Right lobe of liver (tissue), 6 donors: Measurements from ENCODE around the gene POU2F1. TPM values are rescaled to one million over a fixed set of nuclear protein-coding genes. Genes with fewer than 3 reads are reported as not detected.

ENCODE experiments used
- ATAC-seq, 4 donors: fragments of 200-7000 bp; cut with Tn5 transposase; one replicate each; pipeline ENCODE4 v1.9.1; 2020; ENCODE audit warnings: mild to moderate bottlenecking in 4 of 4, moderate library complexity in 4 of 4
- DNase-seq, 3 donors: peaks; one replicate each; pipeline ENCODE4 v3.0.0-alpha.2; 2020
- H3K27ac ChIP-seq, 3 donors: fragments of 200-600 bp; one replicate each; pipeline ENCODE4 v1.8.0; 2022
- H3K27me3 ChIP-seq, 2 donors: fragments of 200-600 bp; one replicate each; pipeline ENCODE4 v1.8.0; 2022
- H3K36me3 ChIP-seq, 4 donors: fragments of 200-600 bp; sonication (generic) in 1 of 4; one replicate each; pipeline versions ENCODE4 v1.5.1 to v1.8.0; 2017 to 2022; ENCODE audit warnings: control low read depth in 1 of 4
- H3K4me1 ChIP-seq, 4 donors: fragments of 200-600 bp; sonication (generic) in 1 of 4; one replicate each; pipeline versions ENCODE4 v1.5.1 to v1.8.0; 2017 to 2022; ENCODE audit warnings: control low read depth in 1 of 4
- H3K4me3 ChIP-seq, 3 donors: fragments of 200-600 bp; one replicate each; pipeline ENCODE4 v1.8.0; 2022
- H3K9me3 ChIP-seq, 4 donors: fragments of 200-600 bp; sonication (generic) in 1 of 4; one replicate each; pipeline versions ENCODE4 v1.5.1 to v1.8.0; 2017 to 2022; ENCODE audit warnings: control low read depth in 1 of 4
- CTCF ChIP-seq, 4 donors: fragments of 200-600 bp in 3 of 4; fragments of 450-650 bp in 1 of 4; IDR thresholded peaks; one replicate each; pipeline versions ENCODE4 v1.5.1 to v1.8.0; 2016 to 2022; ENCODE audit warnings: antibody characterized with exemption in 4 of 4, mild to moderate bottlenecking in 2 of 4
- POLR2A ChIP-seq: fragments of 450-650 bp; IDR thresholded peaks from one replicate; pipeline ENCODE4 v1.6.1; 2017; ENCODE audit warnings: antibody characterized with exemption, mild to moderate bottlenecking
- WGBS: methylation state at CpG from one replicate; pipeline ENCODE4 v1.1.6; 2018; ENCODE audit warnings: low coverage, low lambda C conversion rate; ENCODE audit not compliant: insufficient coverage; ENCODE audit errors: missing lambda C conversion rate; 5-methylcytosine and 5-hydroxymethylcytosine counted together
- intact Hi-C, 2 donors: fragments of 100-400 bp; cut with DNase I; formaldehyde crosslinking; loops; one replicate each; pipeline versions ENCODE4 v1.11.2 to v1.14.1; 2022
- total RNA-seq, 6 experiments: library from RNA; depleted of rRNA in 2 of 6; stranded (reverse); fragments of >200 nt in 2 of 6; fragmentation: NEBNext Ultra II Directional in 3 of 6; extraction: Animal tissue kit (Norgen Biotek cat#: 25700) in 3 of 6; gene quantifications; one replicate each; pipeline versions ENCODE4 v1.1.0 to v1.2.4, GENCODE V29; 2016 to 2023
- donor health status: DM: no; HTN: yes; CAD: no.
- donor health status: DM: no; HTN: no; CAD: no.
- donor health status: DM: no; HTN: no; CAD: no.
- donor health status: DM: no; HTN: yes; CAD: no.
- donor health status: DM: no; HTN: yes; CAD: no.

POU2F1 gene
- total RNA-seq, 6 experiments from 2014 or later, result 4.8 to 10.3 (median 6.2) TPM

DNA sequence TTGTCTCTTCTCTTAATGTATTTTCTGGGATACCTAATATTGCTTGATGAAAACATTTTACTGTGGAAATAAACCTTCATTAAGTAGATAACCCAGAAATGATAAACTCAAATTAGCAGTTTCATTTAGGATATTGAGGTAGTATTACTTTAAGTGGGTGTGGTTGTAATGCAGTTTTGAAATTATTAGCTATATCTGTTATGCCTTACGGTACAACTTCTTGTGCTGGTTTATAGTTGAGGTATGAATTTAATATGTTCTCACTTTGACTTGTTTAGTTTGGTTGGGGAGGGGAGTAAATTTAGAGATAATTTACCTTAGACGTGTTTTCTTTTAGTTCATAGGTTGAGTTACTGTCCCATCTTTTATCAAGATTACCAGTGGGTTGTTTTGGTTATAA lies 111.0 kb downstream of the POU2F1 start:
- TF ChIP-seq POLR2A (no peak), CTCF (IDR thresholded peaks at IDR 0.05) (no peak)
- H3K36me3 ChIP-seq, result no peaks in the 10 kb centered on the region

GRCh38 chr1:167332503-167332902 lies 111.8 kb downstream of the POU2F1 start:
- Histone ChIP-seq H3K27ac (no peak overlapping the region), H3K9me3 (no peaks in the 10 kb centered on the region), H3K27me3 (no peaks in the 10 kb centered on the region), H3K36me3 (no peaks in the 10 kb centered on the region), H3K4me1 (peaks cover 0 to 16% (median 6%) of the 10 kb centered on the region in 4 donors), H3K4me3 (no peak overlapping the region)
- TF ChIP-seq POLR2A (no peak), CTCF (IDR thresholded peaks at IDR 0.05) (no peak)
- 3% methylated on average over 1 of the region's 1 CpG for WGBS
- DNase-seq, result no peak
- ATAC-seq, result peak; percentile 53 to 85 (median 66)
- intact Hi-C loops, result no loop called here

More for the DNA sequence above, 111.0 kb downstream of the POU2F1 start:
- Histone ChIP-seq H3K4me3 (no peak overlapping the region), H3K27me3 (no peaks in the 10 kb centered on the region), H3K4me1 (peaks cover 0 to 16% (median 6%) of the 10 kb centered on the region in 4 donors), H3K27ac (no peak overlapping the region), H3K9me3 (no peaks in the 10 kb centered on the region)
- DNase-seq (no peak), ATAC-seq (peak in 1 of 4 donors; percentile 16)
- intact Hi-C loops, result no loop called here
- 36% methylated on average over 2 of the region's 2 CpGs for WGBS

- no peaks in the 10 kb centered on the region for H3K27me3 ChIP-seq
- ATAC-seq, result no peak
- H3K27ac ChIP-seq, result no peak overlapping the region
- H3K36me3 ChIP-seq, result no peaks in the 10 kb centered on the region
- WGBS, result 87% methylated on average over 2 of the region's 2 CpGs
- DNase-seq, result no peak
- peaks cover 0 to 16% (median 6%) of the 10 kb centered on the region in 4 donors for H3K4me1 ChIP-seq
- H3K9me3 ChIP-seq, result no peaks in the 10 kb centered on the region
- intact Hi-C loops, result no loop called here
- H3K4me3 ChIP-seq, result no peak overlapping the region
- no peak for TF ChIP-seq CTCF (IDR thresholded peaks at IDR 0.05)
- no peak for TF ChIP-seq POLR2A
Observed at GRCh38 chr1:167333124-167333523, 112.4 kb downstream of the POU2F1 start.

DNA sequence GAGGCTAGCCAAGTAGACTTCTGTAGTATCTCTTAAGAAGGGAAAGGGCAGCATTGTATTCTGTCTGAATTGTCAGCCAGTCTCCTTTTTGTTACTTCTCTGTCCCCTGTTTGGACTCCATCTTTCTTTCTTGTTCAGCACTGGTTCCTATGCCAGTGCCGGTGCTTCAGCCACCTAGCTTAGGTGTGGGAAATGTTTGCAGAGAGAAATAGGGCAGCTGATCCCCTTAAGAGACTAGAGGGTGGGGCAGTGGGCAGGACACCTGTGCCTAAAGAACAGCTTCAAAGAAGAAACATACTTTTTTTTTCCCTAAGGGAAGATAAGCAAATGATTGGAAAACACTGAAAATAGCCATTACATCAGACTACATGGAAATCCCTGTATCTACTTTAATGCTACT lies 113.0 kb downstream of the POU2F1 start:
- Histone ChIP-seq H3K27ac (no peak overlapping the region), H3K27me3 (no peaks in the 10 kb centered on the region), H3K9me3 (no peaks in the 10 kb centered on the region), H3K4me3 (no peak overlapping the region), H3K4me1 (peaks cover 0 to 16% (median 6%) of the 10 kb centered on the region in 4 donors), H3K36me3 (no peaks in the 10 kb centered on the region)
- TF ChIP-seq POLR2A (no peak), CTCF (IDR thresholded peaks at IDR 0.05) (no peak)
- 80% methylated on average over 1 of the region's 1 CpG for WGBS
- ATAC-seq (no peak), DNase-seq (no peak)
- intact Hi-C loops, result no loop called here

GRCh38 chr1:167339405-167339804 lies 118.7 kb downstream of the POU2F1 start:
- ATAC-seq (peak in 2 of 4 donors; percentile 40 to 72), DNase-seq (no peak)
- H3K27me3 ChIP-seq, result no peaks in the 10 kb centered on the region
- H3K27ac ChIP-seq, result no peak overlapping the region
- TF ChIP-seq CTCF (IDR thresholded peaks at IDR 0.05), result no peak
- intact Hi-C loops, result no loop called here
- no peaks in the 10 kb centered on the region for H3K9me3 ChIP-seq
- H3K4me1 ChIP-seq, result no peaks in the 10 kb centered on the region
- no peak overlapping the region for H3K4me3 ChIP-seq
- H3K36me3 ChIP-seq, result no peaks in the 10 kb centered on the region
